GM23338 (cell line): ENCODE measurements around the gene NTF3. TPM values are rescaled to one million over a fixed set of nuclear protein-coding genes. Genes with fewer than 3 reads are reported as not detected.

Source experiments
- ATAC-seq: fragments of 200-7000 bp; cut with Tn5 transposase; 3 replicates; pipeline ENCODE4 v1.9.1; 2020
- DNase-seq: peaks from one replicate; pipeline ENCODE4 v3.0.0-alpha.2; 2015; ENCODE audit warnings: low spot score
- H2AFZ ChIP-seq: fragments of 200-600 bp; sonication (generic); 2 replicates; pipeline ENCODE4 v1.8.0; 2016; ENCODE audit warnings: antibody characterized with exemption, mild to moderate bottlenecking, moderate library complexity
- H3F3A ChIP-seq: fragments of 200-600 bp; sonication (generic); replicated peaks from 2 replicates; pipeline ENCODE4 v1.8.0; 2017; ENCODE audit warnings: antibody characterized with exemption, mixed run types, low read depth
- H3K27ac ChIP-seq: fragments of 200-600 bp; sonication (generic); 2 replicates; pipeline ENCODE4 v1.6.1; 2016; ENCODE audit warnings: low read depth
- H3K27me3 ChIP-seq: fragments of 200-600 bp; sonication (generic); 2 replicates; pipeline ENCODE4 v1.8.0; 2016; ENCODE audit warnings: mild to moderate bottlenecking, mixed run types, moderate library complexity; ENCODE audit not compliant: insufficient read depth
- H3K36me3 ChIP-seq: fragments of 200-600 bp; sonication (generic); 2 replicates; pipeline ENCODE4 v1.8.0; 2016; ENCODE audit warnings: mild to moderate bottlenecking; ENCODE audit not compliant: insufficient read depth
- H3K4me1 ChIP-seq: fragments of 200-600 bp; sonication (generic); 2 replicates; pipeline ENCODE4 v1.8.0; 2016; ENCODE audit warnings: mild to moderate bottlenecking, moderate library complexity; ENCODE audit not compliant: insufficient read depth
- H3K4me2 ChIP-seq: fragments of 200-600 bp; sonication (generic); 2 replicates; pipeline ENCODE4 v1.7.1; 2017; ENCODE audit warnings: mixed run types
- H3K4me3 ChIP-seq: fragments of 200-600 bp; sonication (generic); 2 replicates; pipeline ENCODE4 v1.6.1; 2016; ENCODE audit warnings: mixed run types
- H3K79me2 ChIP-seq: fragments of 200-600 bp; sonication (generic); replicated peaks from 2 replicates; pipeline ENCODE4 v1.8.0; 2017; ENCODE audit warnings: mild to moderate bottlenecking; ENCODE audit not compliant: insufficient read depth
- H3K9me2 ChIP-seq: fragments of 200-600 bp; sonication (generic); 2 replicates; pipeline ENCODE4 v1.8.0; 2017; ENCODE audit not compliant: insufficient read depth
- H4K20me1 ChIP-seq: fragments of 200-600 bp; sonication (generic); replicated peaks from 2 replicates; pipeline ENCODE4 v1.8.0; 2017; ENCODE audit warnings: mild to moderate bottlenecking; ENCODE audit not compliant: insufficient read depth
- H3K27ac Mint-ChIP-seq: 2 replicates; pipeline ENCODE4 v1.8.0; 2020; ENCODE audit warnings: inconsistent platforms, mild to moderate bottlenecking, moderate library complexity, mixed read lengths
- H3K27me3 Mint-ChIP-seq: 3 replicates; pipeline ENCODE4 v1.8.0; 2022; ENCODE audit warnings: low read depth, mild to moderate bottlenecking, moderate library complexity, mixed read lengths, inconsistent platforms; ENCODE audit not compliant: insufficient read depth, poor library complexity
- H3K36me3 Mint-ChIP-seq: 3 replicates; pipeline ENCODE4 v1.8.0; 2021; ENCODE audit warnings: low read depth, mild to moderate bottlenecking, inconsistent platforms, moderate library complexity, mixed read lengths
- H3K4me1 Mint-ChIP-seq: 3 replicates; pipeline ENCODE4 v1.8.0; 2020; ENCODE audit warnings: mild to moderate bottlenecking, inconsistent platforms, mixed read lengths
- H3K4me3 Mint-ChIP-seq: 3 replicates; pipeline ENCODE4 v1.8.0; 2021; ENCODE audit warnings: moderate library complexity, mild to moderate bottlenecking, inconsistent platforms, mixed read lengths
- H3K9me3 Mint-ChIP-seq: 3 replicates; pipeline ENCODE4 v1.8.0; 2020; ENCODE audit warnings: moderate library complexity, mild to moderate bottlenecking, inconsistent platforms, mixed read lengths
- CTCF ChIP-seq, 2 experiments: fragments of 200-600 bp in 1 of 2; sonication (generic) in 1 of 2; conservative IDR thresholded peaks; 2 replicates each; pipeline versions ENCODE4 v1.5.1 to v1.6.1; 2016 to 2017; ENCODE audit warnings: antibody characterized with exemption in 2 of 2, low read depth in 2 of 2, mild to moderate bottlenecking in 2 of 2, moderate library complexity in 1 of 2
- JUNB ChIP-seq: IDR thresholded peaks from one replicate; pipeline ENCODE4 v1.6.1; 2016; ENCODE audit warnings: antibody characterized with exemption; ENCODE audit not compliant: unreplicated experiment
- REST ChIP-seq: IDR thresholded peaks from one replicate; pipeline ENCODE4 v1.6.1; 2018; ENCODE audit warnings: antibody characterized with exemption; ENCODE audit not compliant: unreplicated experiment
- ZNF114 ChIP-seq: fragments of 250-450 bp; sonication (Bioruptor Pico); IDR thresholded peaks from 2 replicates; pipeline ENCODE4 v1.5.0; 2020; ENCODE audit warnings: mild to moderate bottlenecking, moderate library complexity
- ZNF462 ChIP-seq: fragments of 250-450 bp; sonication (Bioruptor Pico); IDR thresholded peaks from 2 replicates; pipeline ENCODE4 v1.5.0; 2020; ENCODE audit warnings: mild to moderate bottlenecking, moderate library complexity
- polyA plus RNA-seq: library from polyadenylated mRNA; unstranded; fragments of >200 nt; fragmentation: Nextera tagmentation; extraction: Ambion mirVana; gene quantifications from 2 replicates; pipeline ENCODE4 v1.2.1, GENCODE V29; 2016
- total RNA-seq: library from RNA; depleted of rRNA; stranded (reverse); fragments of >200 nt; shearing (Covaris generic); gene quantifications from 2 replicates; pipeline ENCODE4 v1.2.3, GENCODE V29; 2014

The NTF3 gene
- total and polyA plus RNA-seq, 2 experiments from 2014 or later: 1.2 TPM; not detected in 1

GRCh38 chr12:5533368-5533767 lies 101.5 kb downstream of the NTF3 start (continued):
- TF ChIP-seq ZNF462 (CRISPR knock-in tag): no peak
- no peak for TF ChIP-seq CTCF (conservative IDR thresholded peaks at IDR 0.05; ENCODE audit: low read depth in 2 of 2)
- no peak for TF ChIP-seq JUNB

- H3K27ac ChIP-seq: no peak overlapping the region
- DNase-seq (no peak), ATAC-seq (no peak)
- H3K4me3 ChIP-seq: no peak overlapping the region
- H3K4me1 ChIP-seq: peaks cover 8% of the 10 kb centered on the region; the same call in 1 of the 2 replicates
- no peaks in the 10 kb centered on the region for H3K79me2 ChIP-seq
- no peak overlapping the region for H3K4me3 Mint-ChIP-seq
- no peaks in the 10 kb centered on the region for H3F3A ChIP-seq
- no peak overlapping the region for H3K4me2 ChIP-seq
- H3K4me1 Mint-ChIP-seq: peaks cover 15% of the 10 kb centered on the region
- H3K36me3 Mint-ChIP-seq: no peaks in the 10 kb centered on the region
- H3K27me3 ChIP-seq: no peaks in the 10 kb centered on the region
- H3K9me3 Mint-ChIP-seq: peaks cover 2% of the 10 kb centered on the region; the same call in 2 of the 3 replicates
- H4K20me1 ChIP-seq: no peaks in the 10 kb centered on the region
- peaks cover 21% of the 10 kb centered on the region for H3K9me2 ChIP-seq
- H2AFZ ChIP-seq: no peak overlapping the region
- H3K27me3 Mint-ChIP-seq: peaks cover 18% of the 10 kb centered on the region
- no peak overlapping the region for H3K27ac Mint-ChIP-seq
- no peaks in the 10 kb centered on the region; the same call in 1 of the 2 replicates for H3K36me3 ChIP-seq
- TF ChIP-seq REST: no peak
- no peak for TF ChIP-seq ZNF114 (CRISPR knock-in tag)
- no peak for TF ChIP-seq JUNB
Observed at GRCh38 chr12:5534426-5535199, 102.7 kb downstream of the NTF3 start.
